ENCODE results near the gene ERMAP.

- TF ChIP-seq POLR2AphosphoS5 (IDR thresholded peaks at IDR 0.05; ENCODE audit: low read depth, low read length) (no peak), TAF1 (IDR thresholded peaks at IDR 0.05; ENCODE audit: borderline replicate concordance, insufficient read depth, low read length) (no peak), SIN3A (IDR thresholded peaks at IDR 0.05; ENCODE audit: borderline replicate concordance, insufficient read depth, low read length) (no peak)
These were observed 60.5 kb downstream of the ERMAP start for GRCh38 chr1:42877380-42877779.

Measured in PFSK-1 (cell line).